Fibroblast of the conjunctiva (primary cell): ENCODE results near the gene SRM.
A peak's percentile ranks its signal among the peaks of the same experiment; 100 is the strongest.
"Not testable (repeated sequence)": the region's sequence is repeated elsewhere in the genome, so short reads cannot be mapped to it uniquely, and the experiment has no call there.

Experiments used
- DNase-seq: peaks from one replicate; pipeline ENCODE4 v3.0.0-alpha.2; 2010; ENCODE audit warnings: low read depth

SRM gene

GRCh38 chr1:11059968-11060830, at the start of gene SRM:
TSS of gene SRM (minus strand) at chr1:11060018. CDS start at chr1:11059943, 75 bp downstream.
- DNase-seq = peak; percentile 73

- DNase-seq = no peak
These were observed 49.4 kb upstream of the SRM start for GRCh38 chr1:11109047-11109760.

GRCh38 chr1:11107599-11107998, 47.8 kb upstream of the SRM start:
- DNase-seq = no peak

- no peak for DNase-seq
These were observed 45.8 kb upstream of the SRM start for GRCh38 chr1:11105586-11105985.

GRCh38 chr1:11101347-11101746, 41.5 kb upstream of the SRM start:
- no peak for DNase-seq

GRCh38 chr1:11100806-11101205, 41.0 kb upstream of the SRM start:
- not testable (repeated sequence) for DNase-seq

GRCh38 chr1:11100149-11100493, 40.3 kb upstream of the SRM start:
- DNase-seq = no peak

GRCh38 chr1:11099310-11100148, 39.7 kb upstream of the SRM start, which contains the start of gene EXOSC10:
TSS of gene EXOSC10 (minus strand) at chr1:11099869. CDS start at chr1:11099831, 38 bp downstream.
- DNase-seq = peak; percentile 80

- no peak for DNase-seq
These were observed 39.1 kb upstream of the SRM start for GRCh38 chr1:11098931-11099309.

GRCh38 chr1:11083784-11084183, 24.0 kb upstream of the SRM start:
- DNase-seq = not testable (repeated sequence)

- DNase-seq = no peak
These were observed 21.1 kb upstream of the SRM start for GRCh38 chr1:11080931-11081330.

GRCh38 chr1:11078631-11079030, 18.8 kb upstream of the SRM start:
- no peak for DNase-seq

- not testable (repeated sequence) for DNase-seq
These were observed 13.6 kb upstream of the SRM start for GRCh38 chr1:11073398-11073797.

- no peak for DNase-seq
These were observed 12.5 kb upstream of the SRM start for GRCh38 chr1:11072216-11072917.

- no peak for DNase-seq
These were observed 11.8 kb upstream of the SRM start for GRCh38 chr1:11071463-11072215.

- DNase-seq = no peak
These were observed 11.1 kb upstream of the SRM start for GRCh38 chr1:11070876-11071275.

- DNase-seq = no peak
These were observed 9.0 kb upstream of the SRM start for GRCh38 chr1:11068600-11069473.

GRCh38 chr1:11067716-11068599, 8.1 kb upstream of the SRM start:
- DNase-seq = no peak

GRCh38 chr1:11065796-11066195, 6.0 kb upstream of the SRM start:
- no peak for DNase-seq
